SK-N-SH (cell line): ENCODE results near the gene ZNF454. TPM values are rescaled to one million over a fixed set of nuclear protein-coding genes. Genes with fewer than 3 reads are reported as not detected.

Source experiments
- polyA plus RNA-seq, 3 experiments: library from polyadenylated mRNA; depleted of rRNA; stranded (reverse); fragments of >200 nt; gene quantifications; 2 replicates each; pipeline ENCODE4 v1.2.3, GENCODE V29; 2012

ZNF454 gene
- polyA plus RNA-seq, 1 of the 3 experiments (the other 2 are of a cell fraction), result 0.15 TPM

Other genes with a start within 250 kb of the ZNF454 start
- 6.5 and 7.8 TPM in 2 replicates for gene ZNF354A, start 210.5 kb upstream of the ZNF454 start, polyA plus RNA-seq (2012; rRNA removed)
- 7.1 and 10.7 TPM in 2 replicates for gene ZNF354B, start 81.2 kb upstream of the ZNF454 start, polyA plus RNA-seq (2012; rRNA removed)
- gene ZFP2, start 45.3 kb upstream of the ZNF454 start, polyA plus RNA-seq (2012; rRNA removed), result 0.29 and 0.33 TPM in 2 replicates
- not detected in 2 replicates for gene GRM6, start 54.1 kb downstream of the ZNF454 start, polyA plus RNA-seq (2012; rRNA removed)
- 0.44 and 0.93 TPM in 2 replicates for gene ZNF879, start 82.6 kb downstream of the ZNF454 start, polyA plus RNA-seq (2012; rRNA removed)
- gene ZNF354C, start 119.2 kb downstream of the ZNF454 start, polyA plus RNA-seq (2012; rRNA removed), result 1.1 and 1.5 TPM in 2 replicates